M059J (cell line): ENCODE results near the gene INTS11. TPM values are rescaled to one million over a fixed set of nuclear protein-coding genes. Genes with fewer than 3 reads are reported as not detected.
"Not testable (repeated sequence)": the region's sequence is repeated elsewhere in the genome, so short reads cannot be mapped to it uniquely, and the experiment has no call there.

ENCODE experiments used
- DNase-seq: peaks from one replicate; pipeline ENCODE4 v3.0.0-alpha.2; 2012; ENCODE audit warnings: low read depth
- total RNA-seq: library from RNA; depleted of rRNA; stranded (reverse); fragments of >200 nt; shearing (Covaris generic); gene quantifications from 2 replicates; pipeline ENCODE4 v1.2.3, GENCODE V29; 2014

The INTS11 gene
- total RNA-seq, 1 experiment from 2014 or later: 87.4 TPM

DNA sequence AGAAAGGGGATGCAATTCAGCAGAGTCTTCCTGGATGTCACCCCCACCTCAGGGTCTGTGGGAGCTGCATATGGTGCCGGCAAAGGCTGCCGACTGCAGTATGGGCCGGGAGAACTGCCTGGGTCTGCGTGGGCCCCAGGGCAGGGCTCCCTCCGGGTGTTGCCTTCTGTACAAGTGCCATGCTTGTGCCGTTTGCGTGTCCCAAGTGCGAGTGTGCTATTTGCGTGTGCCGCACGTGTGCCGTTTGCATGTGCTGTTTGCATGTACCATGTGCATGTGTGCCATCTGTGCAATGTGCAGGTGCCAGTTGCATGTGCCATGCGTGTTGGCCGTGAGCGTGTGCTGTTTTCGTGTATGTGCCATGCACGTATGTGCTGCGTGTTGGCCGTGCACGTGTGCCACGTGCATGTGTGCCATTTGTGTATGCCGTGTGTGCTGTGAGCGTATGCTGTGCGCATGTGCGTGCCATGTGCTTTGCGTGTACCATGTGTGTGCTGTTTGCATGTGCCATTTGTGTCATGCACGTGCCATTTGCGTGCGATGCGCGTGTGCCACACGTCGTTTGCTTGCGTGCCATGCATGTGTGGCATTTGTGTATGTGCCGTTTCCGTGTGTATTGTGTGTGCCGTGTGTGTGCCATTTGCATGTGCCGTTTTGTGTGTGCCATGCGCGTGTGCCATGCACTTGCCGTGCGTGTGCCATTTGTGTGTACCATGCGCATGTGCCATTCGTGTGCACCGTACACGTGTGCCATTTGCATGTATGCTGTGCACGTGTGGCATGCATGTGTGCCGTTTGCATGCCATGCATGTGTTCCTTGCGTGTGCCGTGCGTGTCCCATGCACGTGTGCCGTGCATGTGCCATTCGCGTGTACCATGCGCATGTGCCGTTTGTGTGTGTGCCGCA is 5.1 kb upstream of the INTS11 start:
- DNase-seq: no peak

DNA sequence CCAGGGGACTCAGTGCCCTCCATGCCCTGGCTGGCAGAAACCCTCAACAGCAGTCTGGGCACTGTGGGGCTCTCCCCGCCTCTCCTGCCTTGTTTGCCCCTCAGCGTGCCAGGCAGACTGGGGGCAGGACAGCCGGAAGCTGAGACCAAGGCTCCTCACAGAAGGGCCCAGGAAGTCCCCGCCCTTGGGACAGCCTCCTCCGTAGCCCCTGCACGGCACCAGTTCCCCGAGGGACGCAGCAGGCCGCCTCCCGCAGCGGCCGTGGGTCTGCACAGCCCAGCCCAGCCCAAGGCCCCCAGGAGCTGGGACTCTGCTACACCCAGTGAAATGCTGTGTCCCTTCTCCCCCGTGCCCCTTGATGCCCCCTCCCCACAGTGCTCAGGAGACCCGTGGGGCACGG is 3.8 kb upstream of the INTS11 start:
- no peak for DNase-seq

GRCh38 chr1:1327291-1327690 is 2.8 kb upstream of the INTS11 start:
- no peak for DNase-seq

DNA sequence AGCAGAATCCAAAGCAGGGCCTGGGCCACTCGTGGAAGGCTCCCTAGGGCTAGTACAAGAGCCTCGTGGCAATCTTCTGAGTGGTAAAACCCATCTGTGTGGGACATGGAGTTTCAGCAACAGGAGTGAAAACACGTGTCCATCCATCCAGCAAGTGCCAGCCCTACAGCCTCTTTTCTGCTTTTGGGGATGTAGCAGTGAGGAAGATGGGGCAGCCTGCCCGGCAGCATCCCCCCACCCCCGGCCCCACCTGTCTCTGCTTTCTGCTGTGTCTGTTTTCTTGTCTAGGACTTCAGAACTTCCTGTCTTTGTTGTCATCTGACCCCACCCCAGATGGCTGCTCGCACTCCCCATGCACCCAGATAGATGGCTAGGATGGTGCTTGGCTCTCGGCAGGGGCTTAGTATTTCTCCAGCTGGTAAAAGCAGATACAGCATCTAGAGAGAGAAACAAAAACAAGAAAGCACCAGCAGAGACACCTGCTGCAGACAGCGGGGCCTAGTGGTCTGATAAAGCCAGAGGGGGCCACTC is 1.7 kb upstream of the INTS11 start:
- no peak for DNase-seq

DNA sequence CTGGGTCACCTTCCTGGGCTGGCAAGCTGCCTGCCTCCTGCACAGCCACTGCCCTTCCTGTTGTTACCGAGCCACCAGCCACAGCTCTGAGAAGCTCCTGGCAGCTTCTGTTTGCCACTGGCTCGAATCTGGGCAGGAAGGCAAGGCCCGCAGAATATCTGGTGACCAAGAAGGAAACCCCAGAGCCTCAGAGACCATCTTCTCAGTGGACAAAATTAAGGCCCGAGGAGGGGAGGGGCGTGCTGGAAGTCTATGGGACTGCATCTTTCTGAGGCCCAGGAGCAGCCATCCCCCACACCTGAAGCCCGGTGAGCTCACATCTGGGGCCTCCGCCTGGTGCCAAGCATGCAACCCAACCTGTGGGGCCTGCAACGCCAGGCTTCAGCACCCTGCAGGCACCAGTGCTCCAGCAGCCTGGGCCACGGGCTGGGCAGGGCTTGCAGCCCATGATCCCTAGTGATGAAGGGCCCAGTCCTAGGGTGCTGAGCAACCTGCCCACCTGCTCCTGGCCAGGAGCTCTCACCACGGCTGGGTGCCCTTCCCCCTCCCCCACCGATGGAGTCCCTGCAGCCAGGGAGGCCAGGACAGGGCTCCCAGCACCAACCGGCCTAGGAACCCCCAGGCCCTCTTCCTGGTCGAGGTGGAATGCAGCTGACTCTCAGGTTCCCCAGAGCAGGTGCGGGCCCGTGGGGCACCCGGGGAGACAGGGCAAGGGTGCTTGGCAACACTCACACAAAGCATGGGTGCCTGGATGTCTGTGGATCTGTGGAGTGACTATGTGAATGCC is 1.0 kb upstream of the INTS11 start:
- DNase-seq: peak; percentile 43

- no peak for DNase-seq
Observed at GRCh38 chr1:1324084-1324523, 356 bp downstream of the INTS11 start.

DNA sequence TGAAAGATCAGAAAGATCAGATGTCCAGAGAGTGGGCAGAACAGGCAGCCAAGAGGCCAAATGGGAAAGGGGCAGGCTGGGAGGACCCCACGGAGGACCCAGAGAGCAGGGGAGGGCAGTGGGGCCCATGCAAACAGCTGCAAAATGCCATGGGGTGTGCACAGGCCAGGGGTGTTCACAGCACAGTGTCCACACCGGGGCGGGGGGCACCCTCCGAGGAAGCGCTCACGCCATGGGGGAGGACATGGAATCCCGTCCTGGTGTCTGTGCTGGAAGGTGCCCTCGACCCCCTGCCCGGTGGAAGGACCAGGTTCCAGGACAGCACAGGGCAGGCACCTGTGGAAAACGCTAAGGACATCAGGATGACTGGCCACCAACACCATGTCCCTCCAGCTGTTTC is 1.5 kb downstream of the INTS11 start:
- DNase-seq: no peak

DNA sequence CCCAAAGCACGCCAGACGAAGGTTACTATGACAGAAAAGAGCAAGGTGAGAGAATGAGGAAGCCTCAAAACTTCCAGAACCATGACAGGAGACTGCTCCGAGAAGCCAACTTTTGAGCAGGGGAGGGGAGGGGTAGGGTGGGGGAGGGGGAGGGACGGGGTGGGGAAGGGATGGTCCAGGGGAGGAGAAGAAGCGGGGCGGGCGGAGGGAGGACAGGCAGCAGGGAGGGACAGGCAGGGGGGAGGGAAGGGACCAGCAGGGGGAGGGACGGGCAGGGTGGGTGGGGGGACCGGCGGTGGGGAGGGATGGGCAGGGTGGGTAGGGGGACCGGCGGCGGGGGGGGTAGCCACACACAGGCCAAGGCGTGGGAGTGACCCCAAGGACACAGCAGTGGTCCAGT is 2.0 kb downstream of the INTS11 start:
- no peak for DNase-seq

DNA sequence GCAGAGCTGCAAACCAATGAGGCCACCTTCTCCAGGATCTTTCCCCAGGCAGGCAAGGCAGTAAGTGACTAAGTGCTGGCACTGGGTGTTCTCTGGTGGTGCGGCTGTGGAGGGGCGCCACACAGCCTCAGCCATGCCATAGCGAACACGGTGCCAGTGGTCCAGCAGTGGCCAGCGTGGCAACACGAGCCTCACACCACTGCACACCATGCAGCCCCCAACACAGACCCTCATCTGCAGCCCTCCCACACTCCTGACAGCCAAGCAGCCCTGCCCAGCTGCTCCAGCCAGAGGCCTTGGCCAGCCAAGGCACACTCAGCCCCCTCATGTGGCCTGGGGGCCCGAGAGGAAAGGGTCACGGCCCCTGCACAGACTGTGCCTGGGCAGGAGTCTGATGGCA is 3.0 kb downstream of the INTS11 start:
- DNase-seq: no peak

GRCh38 chr1:1320666-1321448 is 3.6 kb downstream of the INTS11 start:
- no peak for DNase-seq

DNA sequence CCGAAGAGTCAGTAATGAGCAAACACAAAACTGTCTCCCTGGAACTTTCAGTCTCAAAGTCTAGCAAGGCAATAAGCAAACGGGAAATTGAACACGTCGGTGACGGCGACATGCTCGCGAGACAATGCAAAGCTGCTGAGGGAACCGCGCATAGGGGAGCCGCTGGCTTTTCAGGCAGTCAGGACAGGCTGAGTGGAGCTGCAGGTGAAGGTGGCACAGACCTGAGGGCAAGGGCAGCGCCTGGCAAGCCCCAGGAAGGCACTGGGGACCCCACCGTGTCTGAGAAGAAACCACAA is 4.9 kb downstream of the INTS11 start:
- no peak for DNase-seq

DNA sequence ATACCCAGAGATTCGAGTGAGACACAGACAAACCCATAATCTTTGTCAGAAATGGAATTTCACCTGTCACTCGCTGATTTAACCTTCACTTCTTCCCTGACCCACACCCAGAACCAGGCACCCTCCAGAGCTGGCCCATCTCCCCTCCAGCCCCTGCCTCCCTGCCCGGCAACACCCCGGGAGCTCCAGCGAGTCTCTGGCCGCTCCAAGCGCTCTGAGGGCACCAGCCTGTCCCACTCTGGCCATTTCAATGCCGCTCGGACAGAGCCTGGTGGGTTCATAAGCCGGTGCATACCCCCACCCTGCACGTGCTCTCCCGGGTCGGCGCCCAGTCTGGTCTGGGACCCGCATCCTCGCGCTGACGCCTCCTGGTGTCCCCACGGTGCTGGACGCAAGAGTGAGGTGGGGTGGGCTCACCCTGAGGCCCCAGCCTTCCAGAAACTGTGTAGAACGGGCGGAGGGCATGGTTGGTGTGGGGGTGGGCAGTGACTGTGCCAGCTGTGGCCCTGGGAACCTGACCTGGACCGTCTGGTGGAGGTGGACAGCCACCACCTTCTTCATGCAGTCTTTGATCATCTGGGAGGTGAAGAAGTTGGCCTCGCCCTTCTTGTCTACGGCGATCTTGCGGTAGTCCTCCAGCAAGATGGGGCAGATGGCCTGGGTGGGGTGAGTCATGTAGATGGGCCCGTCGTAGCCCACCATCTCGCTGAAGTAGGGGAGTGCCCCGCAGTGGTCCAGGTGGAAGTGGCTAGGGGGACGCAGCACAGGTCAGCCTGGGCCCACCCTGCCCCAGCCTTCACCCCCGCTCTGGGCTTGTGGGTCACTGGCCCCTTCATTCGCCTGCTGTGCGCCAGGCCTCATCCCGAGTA is 5.4 kb downstream of the INTS11 start:
- no peak for DNase-seq

DNA sequence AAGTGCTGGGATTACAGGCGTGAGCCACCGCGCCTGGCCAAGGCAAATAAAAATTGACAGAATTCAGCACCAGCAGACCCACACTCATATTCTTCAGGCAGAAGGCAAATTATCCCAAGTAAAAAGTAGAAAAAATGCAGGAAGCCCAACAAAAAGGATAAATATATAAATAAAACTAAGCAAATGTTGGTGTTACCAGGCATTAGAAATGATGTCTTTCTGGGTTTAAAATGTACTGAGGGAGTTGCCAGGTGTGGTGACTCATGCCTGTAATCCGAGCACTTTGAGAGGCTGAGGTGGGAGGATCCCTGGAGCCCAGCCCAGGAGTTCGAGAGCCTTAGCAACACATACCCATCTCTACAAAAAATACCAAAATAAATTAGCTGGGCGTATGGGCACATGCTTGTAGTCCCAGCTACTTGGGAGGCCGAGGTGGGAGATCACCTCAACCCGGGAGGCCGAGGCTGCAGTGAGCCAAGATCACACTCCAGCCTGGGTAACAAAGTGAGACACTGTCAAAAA is 6.3 kb downstream of the INTS11 start:
- DNase-seq: peak; percentile 98

- DNase-seq: no peak
Observed at GRCh38 chr1:1317420-1317819, 7.0 kb downstream of the INTS11 start.

DNA sequence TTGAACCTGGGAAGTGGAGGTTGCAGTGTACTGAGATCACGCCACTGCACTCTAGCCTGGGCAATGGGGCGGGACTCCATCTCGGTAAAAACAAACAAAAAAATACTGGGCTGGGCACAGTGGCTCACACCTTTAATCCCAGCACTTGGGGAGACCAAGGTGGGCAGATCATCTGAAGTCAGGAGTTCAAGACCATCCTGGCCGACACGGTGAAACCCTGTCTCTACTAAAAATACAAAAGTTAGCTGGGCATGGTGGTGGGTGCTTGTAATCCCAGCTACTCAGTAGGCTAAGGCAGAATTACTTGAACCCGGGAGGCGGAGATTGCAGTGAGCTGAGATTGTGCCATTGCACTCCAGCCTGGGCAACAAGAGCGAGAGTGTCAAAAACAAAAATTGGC is 8.3 kb downstream of the INTS11 start:
- DNase-seq: not testable (repeated sequence)

DNA sequence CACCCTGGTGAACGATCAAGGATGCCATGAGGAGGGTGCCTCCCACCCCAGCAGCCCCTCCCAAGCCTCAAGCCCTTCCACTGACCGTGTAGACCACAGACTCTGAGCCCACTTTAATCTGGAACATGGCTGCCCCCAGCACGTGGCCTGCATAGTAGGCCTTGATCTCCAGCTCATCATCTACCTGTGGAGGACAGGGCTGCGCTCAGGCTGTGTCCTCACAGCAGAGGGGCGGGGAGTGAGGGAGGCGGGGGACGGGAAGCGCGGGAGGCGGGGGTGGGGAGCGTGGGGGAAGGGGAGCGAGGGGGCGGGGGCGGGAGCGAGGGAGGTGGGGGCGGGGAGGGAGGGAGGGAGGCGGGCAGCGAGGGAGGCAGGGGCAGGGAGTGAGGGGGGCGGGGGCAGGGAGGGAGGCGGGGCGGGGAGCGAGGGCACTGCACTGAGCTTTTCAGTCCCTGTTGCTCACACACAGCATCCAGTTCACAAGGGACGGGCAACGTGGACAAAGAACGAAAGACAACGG is 9.0 kb downstream of the INTS11 start:
- DNase-seq: no peak

DNA sequence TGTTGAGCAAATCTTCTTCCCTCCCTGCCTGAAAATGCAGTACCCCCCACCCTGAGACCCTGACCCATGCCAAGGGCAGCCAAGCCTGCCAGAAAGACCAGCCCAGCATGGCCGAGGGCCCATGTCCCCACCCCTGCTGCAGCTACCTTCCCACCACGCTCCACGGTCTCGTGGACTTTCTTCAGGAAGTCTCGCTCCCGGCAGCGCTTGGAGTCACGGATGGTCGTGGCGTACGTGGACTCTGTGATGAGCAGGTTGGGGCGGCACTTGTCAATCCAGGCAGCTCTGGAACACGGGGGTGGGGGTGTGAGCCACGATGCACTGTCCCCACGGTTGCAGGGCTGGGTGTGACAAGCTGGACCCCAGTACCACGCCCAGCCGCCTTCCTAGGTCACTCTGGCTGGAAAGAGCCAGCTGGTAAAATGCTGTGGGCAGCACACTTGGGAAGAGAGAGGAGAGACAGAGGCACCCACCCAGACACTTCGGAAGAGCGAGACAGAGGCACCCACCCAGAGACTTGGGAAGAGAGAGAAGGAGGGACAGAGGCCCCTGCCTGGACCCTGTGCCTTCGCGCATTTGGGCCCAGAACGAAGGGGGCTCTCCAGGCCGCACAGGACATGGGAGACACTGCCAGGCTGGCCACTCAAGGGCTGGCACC is 9.7 kb downstream of the INTS11 start:
- no peak for DNase-seq

DNA sequence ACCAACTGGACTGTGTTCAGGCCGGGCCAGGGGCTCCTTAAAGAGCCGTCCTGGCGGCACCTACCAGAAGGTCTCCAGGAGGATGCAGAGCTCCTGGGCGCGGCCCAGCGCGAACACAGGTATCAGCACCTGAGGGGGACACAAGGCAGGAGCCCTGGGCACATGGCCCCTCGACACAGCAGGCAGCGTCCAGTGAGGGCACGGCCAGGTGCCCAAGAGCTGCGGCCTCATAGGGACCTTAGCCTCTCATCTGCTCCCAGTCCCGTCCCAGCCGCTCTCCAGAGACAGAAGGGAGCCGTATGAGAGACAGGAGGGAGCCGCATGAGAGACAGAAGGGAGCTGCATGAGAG is 10.2 kb downstream of the INTS11 start:
- DNase-seq: no peak

GRCh38 chr1:1313500-1314236 is 10.8 kb downstream of the INTS11 start:
- DNase-seq: no peak
